GM19238 (cell line): ENCODE measurements around the gene PRKAG2.
"Not testable (repeated sequence)": the region's sequence is repeated elsewhere in the genome, so short reads cannot be mapped to it uniquely, and the experiment has no call there.

ENCODE experiments used
- DNase-seq: peaks from one replicate; pipeline ENCODE4 v3.0.0; 2011; ENCODE audit warnings: low spot score; ENCODE audit not compliant: insufficient read length

The PRKAG2 gene

GRCh38 chr7:151748733-151749132 is 128.2 kb downstream of the PRKAG2 start:
- DNase-seq = no peak

DNA sequence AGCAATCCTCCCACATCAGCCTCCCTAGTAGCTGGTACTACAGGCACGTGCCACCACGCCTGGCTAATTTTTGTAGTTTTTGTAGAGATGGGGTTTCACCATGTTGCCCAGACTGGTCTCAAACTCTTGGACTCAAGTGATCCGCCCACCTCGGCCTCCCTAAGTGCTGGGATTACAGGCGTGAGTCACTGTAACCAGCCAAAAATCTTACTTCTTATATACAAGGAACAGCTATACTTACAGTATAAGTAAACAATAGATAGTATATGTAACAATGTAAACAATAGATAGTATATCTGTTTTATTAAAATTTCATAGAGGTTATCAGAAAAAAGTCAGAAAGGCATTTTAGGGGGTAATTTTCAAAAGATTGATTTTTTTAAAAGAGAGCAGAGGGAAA is 128.9 kb downstream of the PRKAG2 start:
- DNase-seq = not testable (repeated sequence)

- no peak for DNase-seq
Observed at GRCh38 chr7:151745706-151746105, 131.2 kb downstream of the PRKAG2 start.

GRCh38 chr7:151744656-151745638 is 132.0 kb downstream of the PRKAG2 start:
- DNase-seq = no peak

DNA sequence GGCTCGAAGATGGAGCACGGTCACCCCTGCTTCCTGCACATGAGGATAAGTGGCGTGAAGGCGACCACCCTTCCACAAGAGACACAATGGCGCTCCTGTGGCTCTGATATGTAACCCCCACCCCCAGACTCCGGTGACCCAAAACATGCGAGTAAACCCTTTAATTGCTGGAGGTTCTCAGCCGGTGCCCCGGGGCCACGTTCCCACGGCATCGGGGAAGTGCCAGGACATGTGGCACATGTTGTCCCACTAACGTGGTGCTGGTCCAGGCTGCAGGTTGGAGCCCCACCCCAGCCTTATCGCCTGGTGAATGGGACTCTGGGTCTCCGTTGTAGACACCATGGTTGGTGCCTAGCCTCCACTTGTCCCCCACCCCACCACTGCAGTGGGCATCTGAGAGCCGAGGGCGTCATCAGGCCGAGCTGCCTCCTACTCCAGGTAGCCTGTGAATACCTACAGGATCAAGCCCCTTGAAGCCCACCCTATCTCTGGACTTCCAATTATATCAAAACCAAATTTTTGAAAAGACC is 132.8 kb downstream of the PRKAG2 start:
- DNase-seq = no peak

DNA sequence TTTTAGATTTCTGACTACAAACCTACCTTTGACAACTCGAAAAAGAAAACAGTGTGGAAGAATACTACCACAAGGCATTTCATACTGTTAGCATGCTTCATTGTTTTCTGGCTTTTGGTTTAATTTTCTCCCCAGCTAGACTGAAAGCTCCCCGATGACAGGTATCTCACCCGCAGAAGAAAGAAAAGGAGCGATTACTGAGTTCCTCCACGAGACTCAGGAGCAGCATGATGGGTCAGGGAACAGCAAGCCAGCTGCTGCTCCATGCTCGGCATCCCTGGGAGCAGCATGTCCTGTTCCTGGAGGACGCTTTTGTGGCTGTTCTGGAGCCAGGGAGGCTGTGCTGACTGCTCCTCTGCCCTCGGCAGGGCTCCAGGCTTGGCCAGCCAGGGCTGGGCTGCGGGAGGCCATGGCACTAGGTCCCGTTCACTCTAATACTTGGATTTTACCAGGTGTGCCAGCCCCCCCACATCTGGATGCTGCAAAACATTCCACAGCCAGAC is 133.4 kb downstream of the PRKAG2 start:
- no peak for DNase-seq

- no peak for DNase-seq
Observed at GRCh38 chr7:151742713-151743480, 134.0 kb downstream of the PRKAG2 start.

DNA sequence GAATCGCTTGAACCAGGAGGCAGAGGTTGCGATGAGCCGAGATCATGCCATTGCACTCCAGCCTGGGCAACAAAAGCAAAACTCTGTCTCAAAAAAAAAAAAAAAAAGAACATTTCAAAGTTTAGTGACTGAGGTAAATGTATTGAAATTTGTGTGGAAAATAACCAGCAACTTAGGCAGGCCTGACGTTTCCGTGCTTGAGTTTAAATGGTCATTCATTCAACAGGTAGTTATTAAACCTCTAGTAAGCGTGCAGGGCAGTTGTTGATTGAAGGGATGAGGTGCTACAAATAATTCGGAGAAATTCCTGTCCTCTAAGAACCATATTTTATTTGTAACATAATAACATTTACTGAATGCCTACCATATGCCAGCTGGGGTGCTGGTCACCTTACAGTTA is 135.3 kb downstream of the PRKAG2 start:
- DNase-seq = no peak

- DNase-seq = no peak
Observed at GRCh38 chr7:151740081-151740851, 136.6 kb downstream of the PRKAG2 start.

GRCh38 chr7:151738925-151739324 is 138.0 kb downstream of the PRKAG2 start:
- no peak for DNase-seq

DNA sequence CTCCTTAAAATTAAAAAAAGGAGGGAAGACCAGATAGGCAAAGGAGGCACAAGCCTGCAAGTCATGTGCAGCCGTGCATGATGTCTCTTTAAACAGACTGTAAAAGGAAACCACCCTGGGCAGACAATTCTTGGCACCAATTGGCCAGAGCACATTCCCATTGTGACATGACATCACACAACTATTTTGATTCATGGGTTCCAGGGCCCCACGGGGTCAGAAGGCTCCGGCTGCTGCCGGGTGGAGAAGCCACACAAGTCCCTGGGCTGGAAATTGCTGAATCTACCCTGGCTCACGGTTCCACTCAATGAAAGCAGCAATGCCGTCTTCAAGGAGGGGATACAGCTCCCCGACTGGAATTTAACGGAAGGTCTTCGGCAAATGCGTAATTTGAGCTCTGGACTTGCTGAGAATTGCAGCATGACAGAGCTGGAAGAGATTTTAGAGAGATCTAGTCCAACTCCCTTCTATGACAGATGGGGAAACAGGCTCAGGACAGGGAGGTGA is 140.5 kb downstream of the PRKAG2 start:
- no peak for DNase-seq

GRCh38 chr7:151735851-151736402 is 141.0 kb downstream of the PRKAG2 start:
- no peak for DNase-seq

- no peak for DNase-seq
Observed at GRCh38 chr7:151735186-151735850, 141.6 kb downstream of the PRKAG2 start.

DNA sequence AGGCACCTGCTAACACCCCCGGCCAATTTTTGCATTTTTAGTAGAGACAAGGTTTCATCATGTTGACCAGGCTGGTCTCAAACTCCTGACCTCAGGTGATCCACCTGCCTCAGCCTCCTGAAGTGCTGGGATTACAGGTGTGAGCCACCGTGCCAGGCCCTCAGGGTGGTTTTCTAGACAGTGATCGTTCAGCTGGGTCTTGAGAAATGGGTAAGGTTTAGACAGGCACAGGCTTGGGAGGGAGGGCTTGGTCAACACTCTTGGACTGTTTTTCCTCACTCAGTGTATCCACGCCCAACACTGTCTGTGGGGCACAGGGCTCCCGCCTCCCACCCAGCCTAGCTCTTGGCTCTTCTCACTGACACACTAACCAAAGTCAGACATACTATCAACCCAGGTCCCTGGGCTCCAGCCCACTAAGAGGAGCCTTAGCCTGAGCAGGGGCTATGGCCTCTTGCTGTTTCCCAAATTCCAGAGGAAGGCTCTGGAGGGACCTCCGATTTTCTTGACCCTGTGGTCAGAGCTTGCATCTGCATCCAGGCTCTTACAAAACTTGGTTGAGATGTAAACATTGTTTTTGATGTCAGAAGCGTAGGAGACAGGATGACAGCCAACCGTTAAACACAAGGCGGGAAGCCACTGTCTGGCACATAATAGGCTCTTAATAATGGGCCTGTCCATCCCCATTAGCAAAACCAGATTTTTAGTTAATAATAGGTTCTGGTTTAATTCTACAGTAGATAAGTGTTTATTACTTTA is 143.9 kb downstream of the PRKAG2 start:
- DNase-seq = no peak

DNA sequence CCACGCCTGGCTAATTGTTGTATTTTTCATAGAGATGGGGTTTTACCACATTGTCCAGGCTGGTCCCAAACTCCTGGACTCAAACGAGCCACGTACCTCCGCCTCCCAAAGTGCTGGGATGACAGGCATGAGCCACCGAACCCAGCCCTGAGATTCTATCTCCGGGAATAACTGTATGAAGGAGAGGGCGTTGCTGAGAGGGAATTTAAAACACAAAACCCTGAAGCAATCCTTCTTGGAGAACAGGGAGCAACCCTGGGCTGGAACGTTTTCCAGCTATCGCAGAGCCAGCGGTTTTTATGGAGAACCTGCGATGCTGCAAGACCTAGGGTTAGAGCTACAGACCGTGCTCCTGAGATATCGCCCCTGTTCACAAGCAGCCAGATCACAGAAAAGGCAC is 144.6 kb downstream of the PRKAG2 start:
- no peak for DNase-seq

DNA sequence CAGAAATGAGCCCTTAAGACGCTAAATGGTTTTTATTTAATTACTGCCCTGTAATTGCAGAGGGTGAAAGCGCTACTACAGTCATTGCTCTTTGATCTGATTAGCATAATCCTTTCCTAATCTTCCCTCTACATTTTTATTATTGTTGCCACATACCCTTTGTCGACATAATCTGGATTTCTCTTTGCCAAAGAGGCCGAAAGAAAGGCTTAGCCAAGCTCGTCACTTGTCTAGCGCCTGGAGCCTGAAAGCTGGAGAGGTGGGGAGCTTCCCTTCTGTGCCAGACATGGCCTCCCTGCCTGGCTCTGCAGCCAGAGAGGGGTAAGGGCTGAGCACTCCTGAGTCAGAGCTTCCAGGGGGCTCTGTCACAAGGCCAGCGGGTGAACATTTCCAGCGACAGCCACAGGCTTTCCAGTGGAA is 145.9 kb downstream of the PRKAG2 start:
- no peak for DNase-seq

- DNase-seq = no peak
Observed at GRCh38 chr7:151730591-151730990, 146.3 kb downstream of the PRKAG2 start.

- no peak for DNase-seq
Observed at GRCh38 chr7:151729521-151729921, 147.4 kb downstream of the PRKAG2 start.

- no peak for DNase-seq
Observed at GRCh38 chr7:151728746-151729145, 148.2 kb downstream of the PRKAG2 start.
